Neuronal stem cell (in vitro differentiated cells): Measurements from ENCODE around the gene DMD.

ENCODE experiments used
- DNase-seq: peaks from one replicate; pipeline ENCODE4 v3.0.0-alpha.2; 2013; ENCODE audit warnings: low spot score
- H2AFZ ChIP-seq: one replicate; pipeline ENCODE4 v1.6.1; 2013; ENCODE audit warnings: mild to moderate bottlenecking, low read length, inconsistent platforms
- H2AK5ac ChIP-seq: 2 replicates; pipeline ENCODE4 v1.6.1; 2013; ENCODE audit warnings: low read depth, mild to moderate bottlenecking, inconsistent platforms, low read length, moderate library complexity, mixed read lengths
- H2BK120ac ChIP-seq: 2 replicates; pipeline ENCODE4 v1.6.1; 2013; ENCODE audit warnings: low read depth, mild to moderate bottlenecking, inconsistent platforms, low read length, moderate library complexity, mixed read lengths
- H2BK12ac ChIP-seq: one replicate; pipeline ENCODE4 v1.6.1; 2013; ENCODE audit warnings: low read length, inconsistent platforms
- H2BK15ac ChIP-seq: 2 replicates; pipeline ENCODE4 v1.6.1; 2013; ENCODE audit warnings: mild to moderate bottlenecking, low read length, inconsistent platforms, mixed read lengths
- H2BK5ac ChIP-seq: one replicate; pipeline ENCODE4 v1.6.1; 2013; ENCODE audit warnings: inconsistent platforms, mild to moderate bottlenecking, low read length, moderate library complexity
- H3K14ac ChIP-seq: one replicate; pipeline ENCODE4 v1.6.1; 2013; ENCODE audit warnings: low read length, inconsistent platforms
- H3K18ac ChIP-seq: 2 replicates; pipeline ENCODE4 v1.6.1; 2013; ENCODE audit warnings: low read length, inconsistent platforms
- H3K23ac ChIP-seq: 2 replicates; pipeline ENCODE4 v1.6.1; 2013; ENCODE audit warnings: low read depth, mild to moderate bottlenecking, mixed read lengths, low read length, inconsistent platforms; ENCODE audit not compliant: poor library complexity
- H3K27ac ChIP-seq: replicated peaks from 3 replicates; pipeline ENCODE4 v1.5.1; 2013; ENCODE audit warnings: low read length, inconsistent platforms
- H3K27me3 ChIP-seq, 3 experiments: 2 replicates each; pipeline ENCODE4 v1.6.1; 2013; ENCODE audit warnings: low read length in 3 of 3, mild to moderate bottlenecking in 2 of 3, inconsistent platforms in 1 of 3, low read depth in 1 of 3, mixed read lengths in 1 of 3, moderate library complexity in 1 of 3; ENCODE audit not compliant: control insufficient read depth in 3 of 3, insufficient read depth in 3 of 3
- H3K36me3 ChIP-seq, 2 donors: replicated peaks in 1 of 2; 2 replicates each; pipeline ENCODE4 v1.6.1; 2013; ENCODE audit warnings: low read length in 2 of 2; ENCODE audit not compliant: control insufficient read depth in 2 of 2, insufficient read depth in 2 of 2
- H3K4ac ChIP-seq: 2 replicates; pipeline ENCODE4 v1.6.1; 2013; ENCODE audit warnings: inconsistent platforms, mild to moderate bottlenecking, low read length, moderate library complexity
- H3K4me1 ChIP-seq, 2 donors: 1 replicate in 1 of 2; 2 replicates in 1 of 2; pipeline ENCODE4 v1.6.1; 2013; ENCODE audit warnings: low read length in 2 of 2, low read depth in 1 of 2; ENCODE audit not compliant: control insufficient read depth in 2 of 2, insufficient read depth in 1 of 2
- H3K4me2 ChIP-seq: one replicate; pipeline ENCODE4 v1.6.1; 2013; ENCODE audit warnings: mild to moderate bottlenecking, low read length, inconsistent platforms; ENCODE audit not compliant: insufficient read depth, poor library complexity, severe bottlenecking
- H3K4me3 ChIP-seq, 2 donors: 2 replicates each; pipeline ENCODE4 v1.5.1; 2013; ENCODE audit warnings: low read length in 2 of 2, mild to moderate bottlenecking in 2 of 2, inconsistent platforms in 1 of 2, moderate library complexity in 1 of 2
- H3K79me1 ChIP-seq: one replicate; pipeline ENCODE4 v1.6.1; 2013; ENCODE audit warnings: low read depth, mild to moderate bottlenecking, inconsistent platforms, low read length, moderate library complexity
- H3K9ac ChIP-seq: one replicate; pipeline ENCODE4 v1.6.1; 2013; ENCODE audit warnings: mild to moderate bottlenecking, low read depth, low read length, inconsistent platforms; ENCODE audit not compliant: poor library complexity
- H3K9me3 ChIP-seq, 2 donors: replicated peaks in 1 of 2; 2 replicates each; pipeline versions ENCODE3 to v1.6.1; 2013; ENCODE audit warnings: low read length in 2 of 2, mild to moderate bottlenecking in 2 of 2, inconsistent platforms in 1 of 2, low read depth in 1 of 2, mixed read lengths in 1 of 2, moderate library complexity in 1 of 2; ENCODE audit not compliant: control insufficient read depth in 2 of 2, insufficient read depth in 1 of 2
- H4K8ac ChIP-seq: one replicate; pipeline ENCODE4 v1.6.1; 2013; ENCODE audit warnings: low read depth, mild to moderate bottlenecking, inconsistent platforms, low read length, moderate library complexity
- H4K91ac ChIP-seq: one replicate; pipeline ENCODE4 v1.6.1; 2013; ENCODE audit warnings: low read length, low read depth, mild to moderate bottlenecking, inconsistent platforms; ENCODE audit not compliant: poor library complexity
- WGBS, 2 donors: extraction: QIAGEN DNeasy Blood & Tissue Kit; methylation state at CpG; one replicate each; pipeline ENCODE4 v1.1.7; 2013; ENCODE audit warnings: missing lambda C conversion rate in 2 of 2, mixed read lengths in 1 of 2; ENCODE audit not compliant: insufficient read length in 2 of 2, insufficient replicate concordance in 1 of 2; ENCODE audit errors: extremely low coverage in 2 of 2; 5-methylcytosine and 5-hydroxymethylcytosine counted together

DMD gene

GRCh38 chrX:33133320-33133719, 78.0 kb downstream of the DMD start:
- no peak overlapping the region for H4K91ac ChIP-seq
- no peaks in the 10 kb centered on the region for H3K36me3 ChIP-seq
- H3K14ac ChIP-seq = no peak overlapping the region
- H3K9me3 ChIP-seq = no peaks in the 10 kb centered on the region
- no peak for DNase-seq
- no peak overlapping the region for H3K4me3 ChIP-seq
- no peak overlapping the region for H3K23ac ChIP-seq
- H4K8ac ChIP-seq = no peak overlapping the region
- H3K79me1 ChIP-seq = no peaks in the 10 kb centered on the region
- H2BK5ac ChIP-seq = no peak overlapping the region
- no peak overlapping the region for H2AK5ac ChIP-seq
- no peak overlapping the region for H3K27ac ChIP-seq
- no peak overlapping the region for H3K4me2 ChIP-seq
- no peak overlapping the region for H2BK15ac ChIP-seq
- no peak overlapping the region for H2BK12ac ChIP-seq
- no peak overlapping the region for H3K4ac ChIP-seq
- no peak overlapping the region for H2BK120ac ChIP-seq
- H3K27me3 ChIP-seq = no peaks in the 10 kb centered on the region
- no peak overlapping the region for H3K9ac ChIP-seq
- no peak overlapping the region for H2AFZ ChIP-seq
- WGBS, 2 donors = no CpG with 5 or more reads among the region's 3 CpGs
- no peak overlapping the region for H3K18ac ChIP-seq
- peaks cover 0 to under 1% of the 10 kb centered on the region in 2 donors for H3K4me1 ChIP-seq

DNA sequence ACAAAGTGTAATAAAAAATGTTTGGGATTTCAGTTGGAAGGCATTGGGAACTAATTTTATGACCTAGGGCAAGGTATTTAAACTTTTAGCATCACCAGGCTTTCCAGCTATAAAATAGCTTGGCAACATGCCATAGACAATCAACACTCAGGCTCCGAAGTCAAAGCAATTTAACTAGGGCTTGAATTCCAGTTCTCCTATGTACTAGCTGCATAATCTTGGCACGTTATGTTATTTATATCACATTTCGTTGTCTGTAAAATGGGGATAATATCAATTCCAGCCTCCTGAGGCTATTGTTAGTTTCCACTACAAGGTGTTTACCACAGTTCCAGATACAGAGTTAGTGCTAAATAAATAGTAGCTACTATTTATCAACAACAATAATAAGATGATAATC, 78.8 kb downstream of the DMD start:
- peaks cover 0 to 3% of the 10 kb centered on the region in 2 donors for H3K4me1 ChIP-seq
- H3K36me3 ChIP-seq = no peaks in the 10 kb centered on the region
- no peak overlapping the region for H2BK5ac ChIP-seq
- no peaks in the 10 kb centered on the region for H3K9me3 ChIP-seq
- H3K23ac ChIP-seq = no peak overlapping the region
- no peaks in the 10 kb centered on the region for H3K27me3 ChIP-seq
- no peak overlapping the region for H4K91ac ChIP-seq
- no peak overlapping the region for H3K4me2 ChIP-seq
- no peak overlapping the region for H2BK12ac ChIP-seq
- no peak overlapping the region for H3K9ac ChIP-seq
- no peak overlapping the region for H2AFZ ChIP-seq
- H2BK15ac ChIP-seq = no peak overlapping the region
- H3K79me1 ChIP-seq = no peaks in the 10 kb centered on the region
- no peak overlapping the region for H3K18ac ChIP-seq
- H4K8ac ChIP-seq = no peak overlapping the region
- WGBS, 2 donors = no CpG with 5 or more reads among the region's 3 CpGs
- H3K27ac ChIP-seq = no peak overlapping the region
- H3K4me3 ChIP-seq = no peak overlapping the region
- no peak overlapping the region for H3K4ac ChIP-seq
- H2BK120ac ChIP-seq = no peak overlapping the region
- no peak overlapping the region for H3K14ac ChIP-seq
- no peak overlapping the region for H2AK5ac ChIP-seq
- no peak for DNase-seq

GRCh38 chrX:33129607-33130006, 81.7 kb downstream of the DMD start:
- no peak overlapping the region for H2BK5ac ChIP-seq
- H4K91ac ChIP-seq = no peak overlapping the region
- H2BK15ac ChIP-seq = no peak overlapping the region
- no peak overlapping the region for H3K23ac ChIP-seq
- no peak overlapping the region for H2BK120ac ChIP-seq
- no peaks in the 10 kb centered on the region for H3K36me3 ChIP-seq
- H3K9me3 ChIP-seq = no peaks in the 10 kb centered on the region
- DNase-seq = no peak
- H2AK5ac ChIP-seq = no peak overlapping the region
- H4K8ac ChIP-seq = no peak overlapping the region
- no peak overlapping the region for H2BK12ac ChIP-seq
- H3K4ac ChIP-seq = no peak overlapping the region
- no peak overlapping the region for H3K4me2 ChIP-seq
- H2AFZ ChIP-seq = no peak overlapping the region
- no peak overlapping the region for H3K4me3 ChIP-seq
- no peaks in the 10 kb centered on the region for H3K27me3 ChIP-seq
- H3K27ac ChIP-seq = no peak overlapping the region
- H3K9ac ChIP-seq = no peak overlapping the region
- no CpG with 5 or more reads among the region's 7 CpGs for WGBS, 2 donors
- H3K79me1 ChIP-seq = no peaks in the 10 kb centered on the region
- no peak overlapping the region for H3K14ac ChIP-seq
- H3K4me1 ChIP-seq = peaks cover 0 to 3% of the 10 kb centered on the region in 2 donors
- H3K18ac ChIP-seq = no peak overlapping the region

- H4K8ac ChIP-seq = no peak overlapping the region
- no peak overlapping the region for H3K14ac ChIP-seq
- H2BK12ac ChIP-seq = no peak overlapping the region
- no peaks in the 10 kb centered on the region for H3K27me3 ChIP-seq
- no peak overlapping the region for H3K4me2 ChIP-seq
- no peak overlapping the region for H4K91ac ChIP-seq
- H3K4ac ChIP-seq = no peak overlapping the region
- H3K23ac ChIP-seq = no peak overlapping the region
- H3K18ac ChIP-seq = no peak overlapping the region
- no peak overlapping the region for H2AK5ac ChIP-seq
- H3K36me3 ChIP-seq = no peaks in the 10 kb centered on the region
- no peak overlapping the region for H2BK15ac ChIP-seq
- H3K4me3 ChIP-seq = no peak overlapping the region
- no peak overlapping the region for H2AFZ ChIP-seq
- WGBS, 2 donors = no CpG with 5 or more reads among the region's 10 CpGs
- H2BK5ac ChIP-seq = no peak overlapping the region
- no peaks in the 10 kb centered on the region for H3K79me1 ChIP-seq
- no peaks in the 10 kb centered on the region for H3K9me3 ChIP-seq
- peaks cover 0 to 3% of the 10 kb centered on the region in 2 donors for H3K4me1 ChIP-seq
- no peak overlapping the region for H3K27ac ChIP-seq
- H3K9ac ChIP-seq = no peak overlapping the region
- DNase-seq = no peak
- no peak overlapping the region for H2BK120ac ChIP-seq
Observed at GRCh38 chrX:33128048-33128805, 83.1 kb downstream of the DMD start.
